Vagina (tissue), 2 donors: ENCODE data around the gene TTC22.

Experiments used
- POLR2A ChIP-seq, 2 donors: fragments of 450-650 bp; IDR thresholded peaks; one replicate each; pipeline ENCODE4 v1.6.1; 2017; ENCODE audit warnings: antibody characterized with exemption in 2 of 2, mild to moderate bottlenecking in 2 of 2, moderate library complexity in 2 of 2
- POLR2AphosphoS5 ChIP-seq, 2 donors: sonication (generic); formaldehyde crosslinking; IDR thresholded peaks; one replicate each; pipeline ENCODE4 v1.9.0; 2017; ENCODE audit warnings: antibody characterized with exemption in 2 of 2, mild to moderate bottlenecking in 2 of 2, low read depth in 1 of 2; ENCODE audit not compliant: insufficient read depth in 1 of 2
- TF ChIP-seq, protein P1 (sequence below), 3 experiments: fragments of 450-650 bp in 2 of 3; fragments of 200-600 bp in 1 of 3; sonication (generic) in 1 of 3; IDR thresholded peaks; one replicate each; pipeline ENCODE4 v1.5.1; 2017 to 2019; ENCODE audit warnings: antibody characterized with exemption in 3 of 3, mild to moderate bottlenecking in 2 of 3, moderate library complexity in 2 of 3

GRCh38 chr1:54795841-54796468, 5.2 kb downstream of the TTC22 start:
- TF ChIP-seq POLR2A (IDR thresholded peaks at IDR 0.05) (no peak), POLR2AphosphoS5 (IDR thresholded peaks at IDR 0.05; ENCODE audit: insufficient read depth in 1 of 2, low read depth in 1 of 2) (no peak)
- TF ChIP-seq, protein P1, sequence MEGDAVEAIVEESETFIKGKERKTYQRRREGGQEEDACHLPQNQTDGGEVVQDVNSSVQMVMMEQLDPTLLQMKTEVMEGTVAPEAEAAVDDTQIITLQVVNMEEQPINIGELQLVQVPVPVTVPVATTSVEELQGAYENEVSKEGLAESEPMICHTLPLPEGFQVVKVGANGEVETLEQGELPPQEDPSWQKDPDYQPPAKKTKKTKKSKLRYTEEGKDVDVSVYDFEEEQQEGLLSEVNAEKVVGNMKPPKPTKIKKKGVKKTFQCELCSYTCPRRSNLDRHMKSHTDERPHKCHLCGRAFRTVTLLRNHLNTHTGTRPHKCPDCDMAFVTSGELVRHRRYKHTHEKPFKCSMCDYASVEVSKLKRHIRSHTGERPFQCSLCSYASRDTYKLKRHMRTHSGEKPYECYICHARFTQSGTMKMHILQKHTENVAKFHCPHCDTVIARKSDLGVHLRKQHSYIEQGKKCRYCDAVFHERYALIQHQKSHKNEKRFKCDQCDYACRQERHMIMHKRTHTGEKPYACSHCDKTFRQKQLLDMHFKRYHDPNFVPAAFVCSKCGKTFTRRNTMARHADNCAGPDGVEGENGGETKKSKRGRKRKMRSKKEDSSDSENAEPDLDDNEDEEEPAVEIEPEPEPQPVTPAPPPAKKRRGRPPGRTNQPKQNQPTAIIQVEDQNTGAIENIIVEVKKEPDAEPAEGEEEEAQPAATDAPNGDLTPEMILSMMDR (IDR thresholded peaks at IDR 0.05) = no peak
